ENCODE data around the gene RPL22. TPM values are rescaled to one million over a fixed set of nuclear protein-coding genes. Genes with fewer than 3 reads are reported as not detected.

Gene RPL22
- total RNA-seq, 1 donor from 2014 or later: 354 TPM

- DNase-seq (ENCODE audit: low spot score) (no peak), ATAC-seq (no peak)
- intact Hi-C loops (cut with DNase I): no loop called here
Measured at GRCh38 chr1:6207921-6208320, 8.5 kb upstream of the RPL22 start.

GRCh38 chr1:6207075-6207885 is 7.9 kb upstream of the RPL22 start:
- intact Hi-C loops (cut with DNase I): no loop called here
- no peak for ATAC-seq
- no peak for DNase-seq (ENCODE audit: low spot score)

GRCh38 chr1:6206520-6206855 is 7.1 kb upstream of the RPL22 start:
- DNase-seq (ENCODE audit: low spot score): no peak
- intact Hi-C loops (cut with DNase I): no loop called here
- no peak for ATAC-seq

GRCh38 chr1:6205849-6206519 is 6.6 kb upstream of the RPL22 start, which contains the start of gene RNF207:
Gene RNF207 (plus strand): TSS chr1:6206119. CDS start chr1:6206536, 417 bp downstream.
- DNase-seq (ENCODE audit: low spot score) (no peak), ATAC-seq (peak; percentile 33)
- intact Hi-C loops (cut with DNase I): no loop called here

GRCh38 chr1:6202256-6202655 is 2.9 kb upstream of the RPL22 start:
- intact Hi-C loops (cut with DNase I): no loop called here
- ATAC-seq (no peak), DNase-seq (ENCODE audit: low spot score) (no peak)

- intact Hi-C loops (cut with DNase I): no loop called here
- ATAC-seq: no peak
- no peak for DNase-seq (ENCODE audit: low spot score)
Measured at GRCh38 chr1:6200188-6200809, 904 bp upstream of the RPL22 start.

GRCh38 chr1:6198646-6199297 is 623 bp downstream of the RPL22 start:
- intact Hi-C loops (cut with DNase I): no loop called here

GRCh38 chr1:6197746-6198427 is 1.5 kb downstream of the RPL22 start:
- DNase-seq (ENCODE audit: low spot score) (no peak), ATAC-seq (no peak)
- intact Hi-C loops (cut with DNase I): no loop called here

More at GRCh38 chr1:6198646-6199297, 623 bp downstream of the RPL22 start:
- DNase-seq (ENCODE audit: low spot score) (no peak), ATAC-seq (no peak)

- intact Hi-C loops (cut with DNase I): no loop called here
- ATAC-seq: no peak
Measured at GRCh38 chr1:6191968-6192367, 7.4 kb downstream of the RPL22 start.

GRCh38 chr1:6188466-6188865 is 10.9 kb downstream of the RPL22 start:
- ATAC-seq: no peak

More at GRCh38 chr1:6191968-6192367, 7.4 kb downstream of the RPL22 start:
- DNase-seq (ENCODE audit: low spot score): no peak

GRCh38 chr1:6185635-6186382 is 13.6 kb downstream of the RPL22 start:
- intact Hi-C loops (cut with DNase I): no loop called here
- no peak for DNase-seq (ENCODE audit: low spot score)
- ATAC-seq: no peak

More at GRCh38 chr1:6188466-6188865, 10.9 kb downstream of the RPL22 start:
- DNase-seq (ENCODE audit: low spot score): no peak
- intact Hi-C loops (cut with DNase I): no loop called here

GRCh38 chr1:6185151-6185550 is 14.2 kb downstream of the RPL22 start:
- DNase-seq (ENCODE audit: low spot score) (no peak), ATAC-seq (no peak)
- intact Hi-C loops (cut with DNase I): no loop called here

GRCh38 chr1:6184083-6184783 is 15.2 kb downstream of the RPL22 start:
- DNase-seq (ENCODE audit: low spot score) (no peak), ATAC-seq (no peak)
- intact Hi-C loops (cut with DNase I): no loop called here

GRCh38 chr1:6183520-6183989 is 15.8 kb downstream of the RPL22 start:
- ATAC-seq (no peak), DNase-seq (ENCODE audit: low spot score) (no peak)
- intact Hi-C loops (cut with DNase I): no loop called here

- DNase-seq (ENCODE audit: low spot score) (no peak), ATAC-seq (no peak)
- intact Hi-C loops (cut with DNase I): no loop called here
Measured at GRCh38 chr1:6181347-6181770, 18.0 kb downstream of the RPL22 start.

GRCh38 chr1:6180707-6181311 is 18.6 kb downstream of the RPL22 start:
- intact Hi-C loops (cut with DNase I): no loop called here
- no peak for ATAC-seq
- DNase-seq (ENCODE audit: low spot score): no peak

GRCh38 chr1:6180268-6180706 is 19.1 kb downstream of the RPL22 start, which contains the start of gene CHD5:
Gene CHD5 (minus strand): TSS chr1:6180321. CDS start chr1:6180023, 298 bp downstream.
- intact Hi-C loops (cut with DNase I): no loop called here
- ATAC-seq (no peak), DNase-seq (ENCODE audit: low spot score) (no peak)
